Measurements from ENCODE around the gene SLC2A6. TPM values are rescaled to one million over a fixed set of nuclear protein-coding genes. Genes with fewer than 3 reads are reported as not detected.

SLC2A6 gene
- total and polyA plus RNA-seq, 10 of the 15 experiments (the other 5 are each of a cell fraction or from before 2014, with no cell fraction given), result 1.1 to 37.9 (median 18.3) TPM

GRCh38 chr9:133520121-133520835 lies 41.4 kb upstream of the SLC2A6 start:
- no peak for DNase-seq (ENCODE audit: low read depth, low spot score)
- no peaks in the 10 kb centered on the region for H3K4me1 ChIP-seq (ENCODE audit: control insufficient read depth, insufficient read depth, low read length)
- CTCF ChIA-PET, result no interaction called here
- H3K4me2 ChIP-seq (ENCODE audit: control insufficient read depth, insufficient read depth), result no peak overlapping the region
- H3K79me2 ChIP-seq (ENCODE audit: control insufficient read depth, insufficient read depth, low read length), result no peaks in the 10 kb centered on the region
- WGBS (ENCODE audit: insufficient coverage, insufficient replicate concordance, low lambda C conversion rate, missing lambda C conversion rate), result 34% methylated on average over 24 of the region's 24 CpGs
- BruUV-seq (replicated peaks), result no TSS peak
- RAD21 ChIA-PET (ENCODE audit: unreplicated experiment), result no interaction called here
- FAIRE-seq, result no peak
- no peak overlapping the region for H3K4me3 ChIP-seq
- SMC1A ChIA-PET (ENCODE audit: uncharacterized antibody, unreplicated experiment), result no interaction called here
- H3K27me3 ChIP-seq (replicated peaks in 1 of 2; ENCODE audit: control insufficient read depth in 2 of 2, insufficient read depth in 2 of 2, low read length in 1 of 2), result peaks cover 0 to 4% of the 10 kb centered on the region in 2 experiments; a peak in 3 of 4 replicates
- H3K9ac ChIP-seq (ENCODE audit: control insufficient read depth, insufficient read depth, low read length), result no peak overlapping the region
- no peaks in the 10 kb centered on the region for H3K9me3 ChIP-seq (replicated peaks; ENCODE audit: control insufficient read depth, insufficient read depth, low read length)
- no peak overlapping the region for H2AFZ ChIP-seq (ENCODE audit: control insufficient read depth, low read depth, low read length)
- ATAC-seq, result no peak
- H4K20me1 ChIP-seq (ENCODE audit: control insufficient read depth, insufficient read depth), result no peaks in the 10 kb centered on the region
- in situ Hi-C loops (cut with MboI) (no loop called here), intact Hi-C loops (cut with micrococcal nuclease; ENCODE audit: unreplicated experiment) (no loop called here)
- no peak overlapping the region for H3K27ac ChIP-seq (ENCODE audit: control insufficient read depth, insufficient read depth)
- H3K36me3 ChIP-seq (ENCODE audit: control insufficient read depth in 2 of 2, insufficient read depth in 2 of 2, low read length in 1 of 2), result no peaks in the 10 kb centered on the region
- POLR2A ChIA-PET, result no interaction called here
- TF ChIP-seq CEBPZ (IDR thresholded peaks at IDR 0.05; ENCODE audit: low read depth, low read length) (no peak), RFX5 (IDR thresholded peaks at IDR 0.05; ENCODE audit: low read depth, low read length) (no peak), JUND (IDR thresholded peaks at IDR 0.05; ENCODE audit: low read depth, low read length) (no peak), MEF2A (IDR thresholded peaks at IDR 0.05; ENCODE audit: insufficient read depth, low read depth, low read length) (no peak), KDM1A (IDR thresholded peaks at IDR 0.05; ENCODE audit: borderline replicate concordance) (no peak), CREB1 (IDR thresholded peaks at IDR 0.05; ENCODE audit: low read depth) (no peak), GABPA (IDR thresholded peaks at IDR 0.05; ENCODE audit: low read depth) (no peak), HDAC6 (IDR thresholded peaks at IDR 0.05; ENCODE audit: unreplicated experiment) (no peak), IRF4 (IDR thresholded peaks at IDR 0.05; ENCODE audit: low read depth, low read length) (no peak), USF2 (IDR thresholded peaks at IDR 0.05; ENCODE audit: borderline replicate concordance, low read depth, low read length) (no peak), NBN (IDR thresholded peaks at IDR 0.05) (no peak), SRF (IDR thresholded peaks at IDR 0.05; ENCODE audit: low read depth in 2 of 2, low read length in 2 of 2) (no peak), HDGF (IDR thresholded peaks at IDR 0.05) (no peak), E4F1 (IDR thresholded peaks at IDR 0.05; ENCODE audit: borderline replicate concordance, partially characterized antibody) (no peak)
